Suprapubic skin (tissue), 4 donors: ENCODE results near the gene P2RX7. TPM values are rescaled to one million over a fixed set of nuclear protein-coding genes. Genes with fewer than 3 reads are reported as not detected.

Experiments used
- DNase-seq, 2 donors: peaks; one replicate each; pipeline ENCODE4 v3.0.0-alpha.2; 2019; ENCODE audit warnings: low spot score in 2 of 2
- H3K27ac ChIP-seq: fragments of 200-600 bp; sonication (generic); one replicate; pipeline ENCODE4 v1.5.1; 2019
- H3K27me3 ChIP-seq: fragments of 200-600 bp; sonication (generic); one replicate; pipeline ENCODE4 v1.5.1; 2019
- H3K36me3 ChIP-seq: fragments of 200-600 bp; sonication (generic); one replicate; pipeline ENCODE4 v1.5.1; 2019
- H3K4me1 ChIP-seq: fragments of 200-600 bp; sonication (generic); one replicate; pipeline ENCODE4 v1.5.1; 2019
- H3K4me3 ChIP-seq: fragments of 200-600 bp; sonication (generic); one replicate; pipeline ENCODE4 v1.5.1; 2019; ENCODE audit warnings: mild to moderate bottlenecking
- H3K9me3 ChIP-seq: fragments of 200-600 bp; sonication (generic); one replicate; pipeline ENCODE4 v1.5.1; 2019
- EP300 ChIP-seq: sonication (generic); formaldehyde crosslinking; IDR thresholded peaks from one replicate; pipeline ENCODE4 v1.6.1; 2017; ENCODE audit warnings: antibody characterized with exemption
- POLR2A ChIP-seq, 2 donors: fragments of 450-650 bp; IDR thresholded peaks; one replicate each; pipeline ENCODE4 v1.6.1; 2017; ENCODE audit warnings: antibody characterized with exemption in 2 of 2, mild to moderate bottlenecking in 2 of 2, moderate library complexity in 2 of 2
- POLR2AphosphoS5 ChIP-seq, 3 donors: sonication (generic); formaldehyde crosslinking; IDR thresholded peaks; one replicate each; pipeline ENCODE4 v1.6.1; 2017; ENCODE audit warnings: antibody characterized with exemption in 3 of 3
- WGBS: methylation state at CpG from one replicate; pipeline ENCODE4 v1.1.5; 2018; 5-methylcytosine and 5-hydroxymethylcytosine counted together
- total RNA-seq, 4 donors: library from RNA; depleted of rRNA; stranded (reverse); fragments of >200 nt; gene quantifications; one replicate each; pipeline ENCODE4 v1.1.0, GENCODE V29; 2016
- TF ChIP-seq, protein P1 (sequence below), 2 donors: fragments of 200-600 bp in 1 of 2; fragments of 450-650 bp in 1 of 2; sonication (generic) in 1 of 2; IDR thresholded peaks; one replicate each; pipeline ENCODE4 v1.5.1; 2016 to 2019; ENCODE audit warnings: antibody characterized with exemption in 2 of 2, mild to moderate bottlenecking in 1 of 2, moderate library complexity in 1 of 2

The P2RX7 gene
- total RNA-seq, 4 donors from 2014 or later: 14.0 to 65.7 (median 19.2) TPM

DNA sequence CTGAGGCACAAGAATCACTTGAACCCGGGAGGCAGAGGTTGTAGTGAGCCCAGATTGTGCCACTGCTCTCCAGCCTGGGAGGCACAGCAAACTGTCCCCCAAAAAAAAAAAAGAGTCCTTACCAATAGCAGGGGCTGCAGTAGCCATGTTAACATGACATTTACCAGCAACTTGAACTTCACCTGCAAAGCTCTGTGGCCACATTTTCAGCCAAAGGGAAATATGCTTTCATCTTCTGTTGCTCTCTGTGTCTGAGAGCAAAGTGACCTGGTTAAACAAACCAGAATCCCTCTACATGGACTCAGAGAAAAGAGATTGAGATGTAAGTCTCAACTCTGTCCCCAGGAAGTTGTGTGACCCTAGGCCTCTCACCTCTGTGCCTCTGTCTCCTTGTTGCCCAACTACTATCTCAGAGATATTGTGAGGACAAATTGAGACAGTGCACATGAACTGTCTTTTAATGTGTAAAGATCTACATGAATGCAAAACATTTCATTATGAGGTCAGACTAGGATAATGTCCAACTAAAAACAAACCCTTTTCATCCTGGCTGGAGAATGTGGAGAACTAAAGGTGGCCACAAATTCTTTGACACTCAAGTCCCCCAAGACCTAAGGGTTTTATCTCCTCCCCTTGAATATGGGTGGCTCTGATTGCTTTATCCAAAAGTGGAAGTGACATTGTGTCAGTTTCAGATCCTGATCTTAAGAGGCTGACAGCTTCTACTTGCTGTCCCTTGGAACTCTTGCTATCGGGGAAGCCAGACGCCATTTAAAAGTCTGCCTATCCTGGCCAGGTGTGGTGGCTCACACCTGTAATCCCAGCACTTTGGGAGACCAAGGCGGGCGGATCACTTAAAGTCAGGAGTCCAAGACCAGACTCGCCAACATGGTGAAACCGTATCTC, 52.6 kb downstream of the P2RX7 start:
- Histone ChIP-seq H3K36me3 (peaks cover 30% of the 10 kb centered on the region), H3K27me3 (no peaks in the 10 kb centered on the region), H3K4me1 (peaks cover 5% of the 10 kb centered on the region), H3K9me3 (no peaks in the 10 kb centered on the region), H3K4me3 (no peak overlapping the region), H3K27ac (no peak overlapping the region)
- WGBS: 94% methylated on average over 7 of the region's 7 CpGs
- no peak for DNase-seq
- TF ChIP-seq POLR2AphosphoS5 (IDR thresholded peaks at IDR 0.05) (no peak), POLR2A (IDR thresholded peaks at IDR 0.05) (no peak), EP300 (no peak)
- TF ChIP-seq, protein P1, sequence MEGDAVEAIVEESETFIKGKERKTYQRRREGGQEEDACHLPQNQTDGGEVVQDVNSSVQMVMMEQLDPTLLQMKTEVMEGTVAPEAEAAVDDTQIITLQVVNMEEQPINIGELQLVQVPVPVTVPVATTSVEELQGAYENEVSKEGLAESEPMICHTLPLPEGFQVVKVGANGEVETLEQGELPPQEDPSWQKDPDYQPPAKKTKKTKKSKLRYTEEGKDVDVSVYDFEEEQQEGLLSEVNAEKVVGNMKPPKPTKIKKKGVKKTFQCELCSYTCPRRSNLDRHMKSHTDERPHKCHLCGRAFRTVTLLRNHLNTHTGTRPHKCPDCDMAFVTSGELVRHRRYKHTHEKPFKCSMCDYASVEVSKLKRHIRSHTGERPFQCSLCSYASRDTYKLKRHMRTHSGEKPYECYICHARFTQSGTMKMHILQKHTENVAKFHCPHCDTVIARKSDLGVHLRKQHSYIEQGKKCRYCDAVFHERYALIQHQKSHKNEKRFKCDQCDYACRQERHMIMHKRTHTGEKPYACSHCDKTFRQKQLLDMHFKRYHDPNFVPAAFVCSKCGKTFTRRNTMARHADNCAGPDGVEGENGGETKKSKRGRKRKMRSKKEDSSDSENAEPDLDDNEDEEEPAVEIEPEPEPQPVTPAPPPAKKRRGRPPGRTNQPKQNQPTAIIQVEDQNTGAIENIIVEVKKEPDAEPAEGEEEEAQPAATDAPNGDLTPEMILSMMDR (IDR thresholded peaks at IDR 0.05): no peak

DNA sequence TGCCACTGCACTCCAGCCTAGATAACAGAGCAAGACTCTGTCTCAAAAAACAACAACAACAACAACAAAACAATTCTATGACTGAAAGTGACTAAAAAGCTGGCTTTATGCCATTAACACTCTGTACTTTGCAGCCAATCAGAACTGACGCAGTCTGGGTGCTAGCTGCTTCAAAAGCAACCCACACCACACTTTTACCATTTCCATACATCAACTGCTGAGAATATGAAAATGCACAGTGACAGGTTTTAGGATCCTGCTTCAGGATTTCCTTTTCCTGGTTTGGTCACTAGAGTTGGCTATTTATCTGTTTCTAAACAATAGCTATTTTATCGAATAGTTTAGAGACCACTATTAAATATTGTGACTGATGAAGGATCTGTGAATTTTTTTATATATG, 54.1 kb downstream of the P2RX7 start:
- no peaks in the 10 kb centered on the region for H3K9me3 ChIP-seq
- no peak overlapping the region for H3K27ac ChIP-seq
- peaks cover 20% of the 10 kb centered on the region for H3K36me3 ChIP-seq
- WGBS: 81% methylated on average over 2 of the region's 2 CpGs
- H3K27me3 ChIP-seq: no peaks in the 10 kb centered on the region
- H3K4me3 ChIP-seq: no peak overlapping the region
- DNase-seq: no peak
- TF ChIP-seq POLR2A (IDR thresholded peaks at IDR 0.05) (no peak), POLR2AphosphoS5 (IDR thresholded peaks at IDR 0.05) (no peak), EP300 (no peak)
- TF ChIP-seq, protein P1 (IDR thresholded peaks at IDR 0.05): no peak
- peaks cover 10% of the 10 kb centered on the region for H3K4me1 ChIP-seq

DNA sequence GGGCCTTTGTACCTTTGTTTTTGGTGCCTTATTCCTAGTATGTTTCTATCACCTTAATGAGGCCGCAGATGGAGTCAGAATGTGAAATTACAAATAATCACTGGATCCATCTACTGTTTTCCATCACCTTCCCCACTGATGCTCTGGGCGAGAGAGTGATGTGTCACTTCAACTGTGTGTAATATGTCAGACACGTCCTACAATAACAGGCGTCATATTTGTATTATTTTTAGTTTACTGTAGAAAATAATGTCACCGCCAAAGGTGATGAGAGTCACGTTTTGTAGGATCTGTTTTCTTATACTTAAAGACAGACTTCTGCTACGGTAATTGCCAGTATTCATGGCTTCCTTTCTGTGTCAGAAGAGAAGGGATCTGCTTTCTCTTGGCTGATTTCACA, 54.8 kb downstream of the P2RX7 start:
- TF ChIP-seq, protein P1 (IDR thresholded peaks at IDR 0.05): no peak
- no peak for TF ChIP-seq EP300
- no peak for TF ChIP-seq POLR2AphosphoS5 (IDR thresholded peaks at IDR 0.05)
- TF ChIP-seq POLR2A (IDR thresholded peaks at IDR 0.05): no peak
- WGBS: 90% methylated on average over 7 of the region's 7 CpGs
- no peak for DNase-seq
- no peak overlapping the region for H3K4me3 ChIP-seq
- peaks cover 20% of the 10 kb centered on the region for H3K36me3 ChIP-seq
- H3K9me3 ChIP-seq: no peaks in the 10 kb centered on the region
- H3K27me3 ChIP-seq: no peaks in the 10 kb centered on the region
- H3K27ac ChIP-seq: no peak overlapping the region
- H3K4me1 ChIP-seq: peaks cover 10% of the 10 kb centered on the region

DNA sequence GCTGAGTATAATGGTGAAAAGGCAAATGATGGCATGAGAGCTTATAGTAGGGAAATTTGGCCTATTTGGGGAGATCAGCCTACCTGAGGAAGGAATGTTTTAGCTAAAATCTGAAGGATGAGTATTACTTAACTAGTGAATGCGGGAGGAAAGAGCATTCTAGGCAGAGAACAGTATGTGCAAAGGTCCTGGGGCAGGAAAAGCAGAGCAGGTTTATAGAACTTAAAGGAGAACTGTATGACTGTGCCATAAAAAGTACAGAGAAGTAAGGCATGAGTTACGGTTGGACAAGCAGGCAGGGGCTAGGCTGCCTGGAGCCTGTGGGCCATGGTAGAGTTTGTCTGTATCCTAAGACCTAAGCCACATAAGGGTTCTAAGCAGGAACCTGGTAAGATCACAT, 55.6 kb downstream of the P2RX7 start:
- H3K4me3 ChIP-seq: no peak overlapping the region
- no peak for TF ChIP-seq POLR2AphosphoS5 (IDR thresholded peaks at IDR 0.05)
- TF ChIP-seq POLR2A (IDR thresholded peaks at IDR 0.05): no peak
- WGBS: 92% methylated on average over 2 of the region's 2 CpGs

DNA sequence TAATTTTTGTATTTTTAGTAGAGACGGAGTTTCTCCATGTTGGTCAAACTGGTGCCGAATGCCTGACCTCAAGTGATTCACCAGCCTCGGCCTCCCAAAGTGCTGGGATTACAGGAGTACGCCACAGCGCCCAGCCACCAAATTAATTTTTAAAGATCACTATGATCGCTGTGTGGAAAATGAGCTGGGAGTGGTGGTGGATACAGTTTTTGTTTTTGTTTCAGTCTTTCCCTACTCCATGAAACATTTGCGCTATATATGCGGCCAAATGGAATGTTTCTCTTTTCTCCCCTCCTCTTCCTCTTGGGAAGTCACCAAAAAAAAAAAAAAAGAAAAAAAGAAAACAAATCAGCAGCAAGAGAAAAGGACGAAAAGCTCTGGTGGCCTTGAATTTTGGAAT, 56.5 kb downstream of the P2RX7 start:
- no peak for DNase-seq
- no peaks in the 10 kb centered on the region for H3K27me3 ChIP-seq
- no peak overlapping the region for H3K4me3 ChIP-seq
- peaks cover 19% of the 10 kb centered on the region for H3K36me3 ChIP-seq
- TF ChIP-seq EP300: no peak
- TF ChIP-seq, protein P1 (IDR thresholded peaks at IDR 0.05): no peak
- no peak for TF ChIP-seq POLR2AphosphoS5 (IDR thresholded peaks at IDR 0.05)
- TF ChIP-seq POLR2A (IDR thresholded peaks at IDR 0.05): no peak
- H3K4me1 ChIP-seq: peaks cover 10% of the 10 kb centered on the region
- no peaks in the 10 kb centered on the region for H3K9me3 ChIP-seq
- 92% methylated on average over 9 of the region's 9 CpGs for WGBS
- no peak overlapping the region for H3K27ac ChIP-seq

More for the DNA sequence above, 55.6 kb downstream of the P2RX7 start:
- Histone ChIP-seq H3K9me3 (no peaks in the 10 kb centered on the region), H3K27me3 (no peaks in the 10 kb centered on the region), H3K27ac (no peak overlapping the region), H3K36me3 (peaks cover 20% of the 10 kb centered on the region), H3K4me1 (peaks cover 10% of the 10 kb centered on the region)
- no peak for DNase-seq
